Fibroblast of lung (primary cell): ENCODE data around the gene GREB1. TPM values are rescaled to one million over a fixed set of nuclear protein-coding genes. Genes with fewer than 3 reads are reported as not detected.

ENCODE experiments used
- DNase-seq, 2 donors: peaks; one replicate each; pipeline versions ENCODE4 v3.0.0 to v3.0.0-alpha.2; 2010; ENCODE audit warnings: low read depth in 2 of 2
- H2AFZ ChIP-seq: 2 replicates; pipeline ENCODE4 v1.5.1; 2012; ENCODE audit warnings: low read length, control low read depth, inconsistent platforms
- H3K27ac ChIP-seq: 2 replicates; pipeline ENCODE4 v1.5.1; 2011; ENCODE audit warnings: low read length, control low read depth; ENCODE audit not compliant: insufficient read depth
- H3K27me3 ChIP-seq: 2 replicates; pipeline ENCODE4 v1.5.1; 2011; ENCODE audit warnings: mild to moderate bottlenecking, low read length; ENCODE audit not compliant: control insufficient read depth, insufficient read depth
- H3K36me3 ChIP-seq: 2 replicates; pipeline ENCODE4 v1.5.1; 2011; ENCODE audit warnings: low read length; ENCODE audit not compliant: control insufficient read depth, insufficient read depth
- H3K4me1 ChIP-seq: 2 replicates; pipeline ENCODE4 v1.5.1; 2011; ENCODE audit warnings: low read length; ENCODE audit not compliant: control insufficient read depth, insufficient read depth; ENCODE audit errors: extremely low read depth
- H3K4me2 ChIP-seq: 2 replicates; pipeline ENCODE4 v1.5.1; 2011; ENCODE audit warnings: low read length, control low read depth; ENCODE audit not compliant: insufficient read depth; ENCODE audit errors: extremely low read depth
- H3K4me3 ChIP-seq, 4 experiments: fragments of 200-600 bp in 1 of 4; sonication (generic) in 1 of 4; replicated peaks in 1 of 4; 2 replicates each; pipeline ENCODE4 v1.5.1; 2011 to 2016; ENCODE audit warnings: low read length in 4 of 4, low read depth in 3 of 4, mild to moderate bottlenecking in 3 of 4, control low read depth in 2 of 4, inconsistent platforms in 1 of 4, mixed read lengths in 1 of 4; ENCODE audit not compliant: insufficient read depth in 1 of 4; ENCODE audit errors: control extremely low read depth in 1 of 4
- H3K79me2 ChIP-seq: 2 replicates; pipeline ENCODE4 v1.5.1; 2012; ENCODE audit warnings: mild to moderate bottlenecking, low read length, inconsistent platforms; ENCODE audit not compliant: control insufficient read depth, insufficient read depth
- H3K9ac ChIP-seq: 2 replicates; pipeline ENCODE4 v1.5.1; 2011; ENCODE audit warnings: mild to moderate bottlenecking, low read length, control low read depth; ENCODE audit not compliant: insufficient read depth
- H3K9me3 ChIP-seq: 2 replicates; pipeline ENCODE4 v1.5.1; 2012; ENCODE audit warnings: low read depth, low read length; ENCODE audit not compliant: control insufficient read depth, insufficient read depth
- H4K20me1 ChIP-seq: 2 replicates; pipeline ENCODE4 v1.5.1; 2011; ENCODE audit warnings: low read length; ENCODE audit not compliant: control insufficient read depth, insufficient read depth; ENCODE audit errors: extremely low read depth
- CTCF ChIP-seq, 2 donors: IDR thresholded peaks in 1 of 2; conservative IDR thresholded peaks in 1 of 2; 1 replicate in 1 of 2; 2 replicates in 1 of 2; pipeline ENCODE4 v1.5.1; 2011 to 2012; ENCODE audit warnings: low read length in 2 of 2, control low read depth in 1 of 2, inconsistent platforms in 1 of 2, low read depth in 1 of 2, mild to moderate bottlenecking in 1 of 2
- EZH2 ChIP-seq: IDR thresholded peaks from 2 replicates; pipeline ENCODE4 v1.5.1; 2012; ENCODE audit warnings: low read length, control low read depth, mild to moderate bottlenecking; ENCODE audit errors: missing control alignments
- polyA plus RNA-seq, 2 donors: library from polyadenylated mRNA; depleted of rRNA in 1 of 2; stranded (reverse) in 1 of 2; unstranded in 1 of 2; fragments of >200 nt; gene quantifications; 2 replicates each; pipeline ENCODE4 v1.2.1, GENCODE V29; 2011 to 2012; ENCODE audit warnings: missing spikeins in 1 of 2
- total RNA-seq: library from RNA; depleted of rRNA; stranded (reverse); fragments of >200 nt; gene quantifications from 2 replicates; pipeline ENCODE4 v1.2.1, GENCODE V29; 2014

The GREB1 gene
- total and polyA plus RNA-seq, 2 donors (not counting 1 experiment from before 2014, with no cell fraction given): 0.06 to 2.0 TPM

GRCh38 chr2:11622611-11623010 is 88.8 kb downstream of the GREB1 start:
- no peak for TF ChIP-seq CTCF (conservative IDR thresholded peaks at IDR 0.05 in 1 of 2, IDR thresholded peaks at IDR 0.05 in 1 of 2; ENCODE audit: low read depth in 1 of 2, low read length in 2 of 2)
- Histone ChIP-seq H4K20me1 (no peaks in the 10 kb centered on the region), H3K27ac (no peak overlapping the region), H3K27me3 (no peaks in the 10 kb centered on the region), H3K9ac (no peak overlapping the region), H3K4me2 (no peak overlapping the region), H2AFZ (no peak overlapping the region), H3K4me3 (no peak overlapping the region), H3K36me3 (no peaks in the 10 kb centered on the region), H3K9me3 (no peaks in the 10 kb centered on the region), H3K79me2 (no peaks in the 10 kb centered on the region), H3K4me1 (no peaks in the 10 kb centered on the region)
- no peak for DNase-seq

GRCh38 chr2:11624893-11625292 is 91.0 kb downstream of the GREB1 start:
- DNase-seq: no peak
- TF ChIP-seq EZH2 (no peak), CTCF (conservative IDR thresholded peaks at IDR 0.05 in 1 of 2, IDR thresholded peaks at IDR 0.05 in 1 of 2; ENCODE audit: low read depth in 1 of 2, low read length in 2 of 2) (no peak)
- no peaks in the 10 kb centered on the region for H3K79me2 ChIP-seq
- no peak overlapping the region for H2AFZ ChIP-seq
- H3K4me1 ChIP-seq: no peaks in the 10 kb centered on the region
- no peak overlapping the region for H3K9ac ChIP-seq
- H4K20me1 ChIP-seq: no peaks in the 10 kb centered on the region
- H3K36me3 ChIP-seq: no peaks in the 10 kb centered on the region
- no peak overlapping the region for H3K4me2 ChIP-seq
- no peak overlapping the region for H3K4me3 ChIP-seq
- no peaks in the 10 kb centered on the region for H3K27me3 ChIP-seq
- H3K9me3 ChIP-seq: no peaks in the 10 kb centered on the region
- no peak overlapping the region for H3K27ac ChIP-seq

- TF ChIP-seq CTCF (conservative IDR thresholded peaks at IDR 0.05 in 1 of 2, IDR thresholded peaks at IDR 0.05 in 1 of 2; ENCODE audit: low read depth in 1 of 2, low read length in 2 of 2): no peak
- TF ChIP-seq EZH2: no peak
- H3K27ac ChIP-seq: no peak overlapping the region
Observed at GRCh38 chr2:11625671-11626070, 91.8 kb downstream of the GREB1 start.

More at GRCh38 chr2:11625671-11626070, 91.8 kb downstream of the GREB1 start:
- Histone ChIP-seq H3K4me3 (no peak overlapping the region), H3K4me2 (no peak overlapping the region), H3K9ac (no peak overlapping the region), H3K9me3 (no peaks in the 10 kb centered on the region), H3K4me1 (no peaks in the 10 kb centered on the region), H2AFZ (no peak overlapping the region), H3K36me3 (no peaks in the 10 kb centered on the region), H4K20me1 (no peaks in the 10 kb centered on the region), H3K27me3 (no peaks in the 10 kb centered on the region), H3K79me2 (no peaks in the 10 kb centered on the region)
- no peak for DNase-seq
